Activated CD4-positive, alpha-beta T cell treated with anti-CD3 and anti-CD28 coated beads, Interleukin-2, amount 10 ng/mL, durations not matched to agents 7 days and 5 days (primary cell): ENCODE data around the gene PRKACG. TPM values are rescaled to one million over a fixed set of nuclear protein-coding genes. Genes with fewer than 3 reads are reported as not detected.

Experiments
- CTCF ChIA-PET: fragments of 350-600 bp; sonication (Branson Sonifier 250); formaldehyde crosslinking; loops from one replicate; lab custom pipeline; 2021; ENCODE audit warnings: antibody characterized with exemption; lab: Charles Lee
- POLR2A ChIA-PET: fragments of 350-600 bp; sonication (Branson Sonifier 250); formaldehyde crosslinking; loops from one replicate; lab custom pipeline; 2021; ENCODE audit warnings: antibody characterized with exemption; lab: Charles Lee
- DNase-seq: peaks from one replicate; pipeline ENCODE4 v3.0.0-alpha.2; 2020
- H3K27ac Mint-ChIP-seq: one replicate; pipeline ENCODE4 v1.8.0; 2021; ENCODE audit warnings: mild to moderate bottlenecking, moderate library complexity, mixed read lengths
- H3K27me3 Mint-ChIP-seq: one replicate; pipeline ENCODE4 v1.8.0; 2021; ENCODE audit warnings: mixed read lengths
- H3K36me3 Mint-ChIP-seq: one replicate; pipeline ENCODE4 v1.8.0; 2021; ENCODE audit warnings: low read depth, mixed read lengths
- H3K4me1 Mint-ChIP-seq: one replicate; pipeline ENCODE4 v1.8.0; 2021; ENCODE audit warnings: mixed read lengths
- H3K4me3 Mint-ChIP-seq: one replicate; pipeline ENCODE4 v1.8.0; 2021; ENCODE audit warnings: mild to moderate bottlenecking, moderate library complexity, mixed read lengths
- H3K9me3 Mint-ChIP-seq: one replicate; pipeline ENCODE4 v1.8.0; 2021; ENCODE audit warnings: mixed read lengths
- total RNA-seq, 2 experiments: library from RNA; stranded (reverse); gene quantifications; one replicate each; pipeline ENCODE4 v1.2.3, GENCODE V29; 2021

The PRKACG gene
- total RNA-seq, 2 experiments from 2014 or later = not detected

- ChIA-PET POLR2A (no interaction called here), CTCF (no interaction called here)
- Mint-ChIP-seq H3K9me3 (no peaks in the 10 kb centered on the region), H3K36me3 (peaks cover 8% of the 10 kb centered on the region), H3K27me3 (no peaks in the 10 kb centered on the region), H3K4me1 (peaks cover 37% of the 10 kb centered on the region), H3K4me3 (no peak overlapping the region), H3K27ac (no peak overlapping the region)
- no peak for DNase-seq
Observed at GRCh38 chr9:69040646-69041045, 26.7 kb upstream of the PRKACG start.

- Mint-ChIP-seq H3K36me3 (peaks cover 3% of the 10 kb centered on the region), H3K27ac (peak overlapping the region; percentile 92), H3K4me1 (peaks cover 22% of the 10 kb centered on the region), H3K4me3 (peak overlapping the region; percentile 87), H3K27me3 (no peaks in the 10 kb centered on the region), H3K9me3 (no peaks in the 10 kb centered on the region)
- ChIA-PET CTCF (interaction anchor here (1.0 to 2.8 kb wide), 14 partner anchors 9 to 168 kb away, joined by 3 to 32 read pairs (median 6); no protein-coding TSS in a partner anchor), POLR2A (no interaction called here)
- no peak for DNase-seq
Observed at GRCh38 chr9:69036799-69037198, 22.9 kb upstream of the PRKACG start.

GRCh38 chr9:69036309-69036708 is 22.4 kb upstream of the PRKACG start:
- H3K4me1 Mint-ChIP-seq = peaks cover 26% of the 10 kb centered on the region
- peaks cover 3% of the 10 kb centered on the region for H3K36me3 Mint-ChIP-seq
- H3K27me3 Mint-ChIP-seq = no peaks in the 10 kb centered on the region
- DNase-seq = peak; percentile 13
- no peaks in the 10 kb centered on the region for H3K9me3 Mint-ChIP-seq
- peak overlapping the region; percentile 87 for H3K4me3 Mint-ChIP-seq
- ChIA-PET CTCF (interaction anchor here (0.6 to 2.8 kb wide), 24 partner anchors 10 to 494 kb away, joined by 3 to 32 read pairs (median 5); no protein-coding TSS in a partner anchor), POLR2A (no interaction called here)
- H3K27ac Mint-ChIP-seq = peak overlapping the region; percentile 92

- CTCF ChIA-PET = interaction anchor here (0.5 to 2.8 kb wide), 33 partner anchors 10 to 1328 kb away, joined by 3 to 32 read pairs (median 5); no protein-coding TSS in a partner anchor
- DNase-seq = peak; percentile 79
- no peaks in the 10 kb centered on the region for H3K27me3 Mint-ChIP-seq
Observed at GRCh38 chr9:69035438-69036308, 21.8 kb upstream of the PRKACG start, which contains the start of gene FXN. TSS of gene FXN (plus strand) at chr9:69035752. CDS start at chr9:69035783, 31 bp downstream.

GRCh38 chr9:69034071-69034470 is 20.2 kb upstream of the PRKACG start:
- Mint-ChIP-seq H3K27me3 (no peaks in the 10 kb centered on the region), H3K27ac (no peak overlapping the region), H3K4me3 (no peak overlapping the region), H3K4me1 (peaks cover 49% of the 10 kb centered on the region), H3K9me3 (peaks cover 11% of the 10 kb centered on the region), H3K36me3 (peaks cover 14% of the 10 kb centered on the region)
- CTCF ChIA-PET = interaction anchor here (0.7 to 2.8 kb wide), 3 partner anchors 12 to 257 kb away, joined by 3 to 32 read pairs (median 3); no protein-coding TSS in a partner anchor
- DNase-seq = no peak
- POLR2A ChIA-PET = no interaction called here

More at GRCh38 chr9:69035438-69036308, 21.8 kb upstream of the PRKACG start, which contains the start of gene FXN:
- peaks cover 33% of the 10 kb centered on the region for H3K4me1 Mint-ChIP-seq
- H3K9me3 Mint-ChIP-seq = no peaks in the 10 kb centered on the region
- peak within 1 kb of the TSS; percentile 87 for H3K4me3 Mint-ChIP-seq
- H3K36me3 Mint-ChIP-seq = peaks cover 2% of the 10 kb centered on the region
- POLR2A ChIA-PET = no interaction called here
- H3K27ac Mint-ChIP-seq = peak within 1 kb of the TSS; percentile 92

- H3K27ac Mint-ChIP-seq = no peak overlapping the region
- ChIA-PET CTCF (interaction anchor here (0.5 to 2.0 kb wide), 4 partner anchors 18 to 222 kb away, joined by 3 to 5 read pairs (median 4); no protein-coding TSS in a partner anchor), POLR2A (no interaction called here)
- DNase-seq = no peak
- peaks cover 61% of the 10 kb centered on the region for H3K4me1 Mint-ChIP-seq
- H3K27me3 Mint-ChIP-seq = no peaks in the 10 kb centered on the region
- H3K36me3 Mint-ChIP-seq = peaks cover 18% of the 10 kb centered on the region
- peaks cover 15% of the 10 kb centered on the region for H3K9me3 Mint-ChIP-seq
- no peak overlapping the region for H3K4me3 Mint-ChIP-seq
Observed at GRCh38 chr9:69030851-69031645, 17.1 kb upstream of the PRKACG start.

GRCh38 chr9:69029535-69029934 is 15.6 kb upstream of the PRKACG start:
- no peak overlapping the region for H3K4me3 Mint-ChIP-seq
- peaks cover 18% of the 10 kb centered on the region for H3K36me3 Mint-ChIP-seq
- peaks cover 15% of the 10 kb centered on the region for H3K9me3 Mint-ChIP-seq
- peak overlapping the region; percentile 84 for H3K27ac Mint-ChIP-seq
- ChIA-PET POLR2A (no interaction called here), CTCF (interaction anchor here (2.0 kb wide), 1 partner anchor 17 kb away, joined by 5 read pairs; no protein-coding TSS in a partner anchor)
- DNase-seq = no peak
- peaks cover 61% of the 10 kb centered on the region for H3K4me1 Mint-ChIP-seq
- no peaks in the 10 kb centered on the region for H3K27me3 Mint-ChIP-seq

GRCh38 chr9:69028754-69029153 is 14.8 kb upstream of the PRKACG start:
- H3K27ac Mint-ChIP-seq = peak overlapping the region; percentile 84
- H3K4me3 Mint-ChIP-seq = peak overlapping the region; percentile 46
- CTCF ChIA-PET = no interaction called here
- peaks cover 15% of the 10 kb centered on the region for H3K9me3 Mint-ChIP-seq
- POLR2A ChIA-PET = interaction anchor here (0.6 kb wide), 1 partner anchor 68 kb away, joined by 4 read pairs; no protein-coding TSS in a partner anchor
- H3K4me1 Mint-ChIP-seq = peaks cover 68% of the 10 kb centered on the region
- H3K27me3 Mint-ChIP-seq = peaks cover 4% of the 10 kb centered on the region
- H3K36me3 Mint-ChIP-seq = peaks cover 18% of the 10 kb centered on the region
- peak; percentile 82 for DNase-seq

- Mint-ChIP-seq H3K9me3 (peaks cover 15% of the 10 kb centered on the region), H3K4me1 (peaks cover 77% of the 10 kb centered on the region), H3K27me3 (peaks cover 9% of the 10 kb centered on the region), H3K36me3 (peaks cover 18% of the 10 kb centered on the region), H3K27ac (peak overlapping the region; percentile 39), H3K4me3 (no peak overlapping the region)
- POLR2A ChIA-PET = no interaction called here
- CTCF ChIA-PET = interaction anchor here (1.0 kb wide), 1 partner anchor 468 kb away, joined by 3 read pairs; no protein-coding TSS in a partner anchor
- peak; percentile 69 for DNase-seq
Observed at GRCh38 chr9:69027355-69028097, 13.6 kb upstream of the PRKACG start.

- Mint-ChIP-seq H3K4me1 (peaks cover 77% of the 10 kb centered on the region), H3K4me3 (no peak overlapping the region), H3K36me3 (peaks cover 5% of the 10 kb centered on the region), H3K9me3 (peaks cover under 1% of the 10 kb centered on the region), H3K27ac (peak overlapping the region; percentile 58), H3K27me3 (peaks cover 9% of the 10 kb centered on the region)
- ChIA-PET POLR2A (no interaction called here), CTCF (interaction anchor here (1.4 to 2.3 kb wide), 2 partner anchors 12 to 26 kb away, joined by 3 to 10 read pairs; partner anchors contain the start of gene FXN)
- no peak for DNase-seq
Observed at GRCh38 chr9:69023650-69024049, 9.7 kb upstream of the PRKACG start.

GRCh38 chr9:69020301-69021145 is 6.6 kb upstream of the PRKACG start:
- Mint-ChIP-seq H3K36me3 (peaks cover 5% of the 10 kb centered on the region), H3K27ac (peak overlapping the region; percentile 87), H3K27me3 (peaks cover 23% of the 10 kb centered on the region), H3K4me1 (peaks cover 59% of the 10 kb centered on the region), H3K9me3 (no peaks in the 10 kb centered on the region), H3K4me3 (no peak overlapping the region)
- DNase-seq = no peak
- ChIA-PET CTCF (interaction anchor here (0.7 to 1.6 kb wide), 6 partner anchors 11 to 202 kb away, joined by 3 to 8 read pairs (median 6); partner anchors contain the start of gene FXN), POLR2A (no interaction called here)
